Hepatic stellate cell (primary cell): ENCODE measurements around the gene CXCL3.

ENCODE experiments used
- DNase-seq: peaks from one replicate; pipeline ENCODE4 v3.0.0; 2011; ENCODE audit warnings: low spot score

Gene CXCL3

GRCh38 chr4:74055498-74055897 lies 17.0 kb upstream of the CXCL3 start:
- no peak for DNase-seq

DNA sequence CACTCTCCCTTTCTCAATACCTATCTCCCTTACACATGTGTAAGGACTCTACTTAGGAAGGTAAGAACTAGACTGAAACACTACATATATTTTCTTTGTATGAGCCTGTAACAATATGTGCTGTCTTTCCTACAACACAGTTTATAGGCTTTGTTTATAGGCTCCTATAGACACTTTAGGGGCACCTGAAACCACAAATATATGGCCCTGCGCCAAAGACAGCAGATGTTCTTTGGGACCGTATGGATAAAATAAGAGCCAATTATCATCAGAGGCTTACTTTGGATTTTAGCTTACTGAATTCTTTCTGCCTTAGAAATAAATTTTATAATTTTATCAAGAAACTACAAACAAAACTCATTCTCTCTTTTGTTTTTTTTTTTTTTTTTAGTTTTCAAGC lies 16.6 kb upstream of the CXCL3 start:
- DNase-seq: no peak

- no peak for DNase-seq
Measured at GRCh38 chr4:74054483-74055047, 16.1 kb upstream of the CXCL3 start.

DNA sequence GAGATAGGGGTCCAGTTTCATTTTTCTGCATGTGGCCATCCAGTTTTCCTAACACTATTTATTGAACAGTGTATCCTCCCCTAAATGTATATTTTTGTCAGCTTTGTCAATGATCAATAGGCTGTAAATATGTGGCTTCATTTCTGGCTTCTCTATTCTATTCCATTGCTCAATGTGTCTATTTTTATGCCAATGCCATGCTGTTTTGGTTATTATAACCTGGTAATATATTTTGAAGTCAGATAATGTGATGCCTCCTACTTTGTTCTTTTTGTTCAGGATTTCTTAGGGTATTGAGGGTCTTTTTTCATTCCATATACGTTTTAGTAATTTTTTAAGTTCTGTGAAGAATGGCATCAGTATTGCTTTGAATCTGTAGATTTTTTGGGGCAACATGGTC lies 8.7 kb upstream of the CXCL3 start:
- DNase-seq: no peak

GRCh38 chr4:74045772-74046171 lies 7.3 kb upstream of the CXCL3 start:
- DNase-seq: no peak

DNA sequence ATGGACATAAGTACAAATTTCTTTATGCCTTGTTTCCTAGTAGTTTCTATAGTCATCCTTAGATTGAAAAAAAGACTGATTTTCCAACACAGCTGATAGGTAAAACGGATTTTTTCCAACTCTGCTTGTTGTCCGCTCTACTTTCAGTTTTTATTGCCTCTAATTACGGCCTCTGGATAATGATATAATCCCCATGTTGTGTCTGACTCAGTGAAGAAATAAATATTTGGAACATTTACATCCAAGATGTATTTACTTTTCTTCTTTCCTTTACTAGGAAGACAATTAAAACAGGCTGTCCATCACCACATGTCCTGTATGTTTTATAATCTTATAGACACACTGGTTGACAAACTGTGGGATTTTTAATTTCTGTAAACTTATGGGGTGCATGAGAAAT lies 6.8 kb upstream of the CXCL3 start:
- no peak for DNase-seq

- DNase-seq: no peak
Measured at GRCh38 chr4:74044677-74045076, 6.2 kb upstream of the CXCL3 start.

DNA sequence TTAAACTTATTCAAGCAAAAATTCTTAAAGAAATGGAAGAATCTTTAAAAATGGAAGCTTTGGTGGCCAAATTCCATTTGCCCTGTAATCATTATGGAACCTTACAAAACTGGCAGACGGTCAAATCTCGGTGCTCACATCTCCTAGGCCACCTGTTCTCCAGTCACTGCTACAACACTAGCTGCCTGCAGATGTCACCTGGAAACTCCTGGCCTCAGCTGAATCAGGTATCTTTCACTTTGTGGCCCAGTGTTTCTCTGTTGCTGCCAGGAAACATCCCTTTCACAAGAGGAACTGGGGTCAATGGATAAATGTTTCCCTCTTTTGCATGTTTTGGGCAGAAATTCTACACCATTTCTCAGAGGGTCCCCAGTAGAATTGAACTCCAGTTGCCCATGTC lies 4.2 kb upstream of the CXCL3 start:
- DNase-seq: no peak

GRCh38 chr4:74041418-74041817 lies 2.9 kb upstream of the CXCL3 start:
- DNase-seq: no peak

DNA sequence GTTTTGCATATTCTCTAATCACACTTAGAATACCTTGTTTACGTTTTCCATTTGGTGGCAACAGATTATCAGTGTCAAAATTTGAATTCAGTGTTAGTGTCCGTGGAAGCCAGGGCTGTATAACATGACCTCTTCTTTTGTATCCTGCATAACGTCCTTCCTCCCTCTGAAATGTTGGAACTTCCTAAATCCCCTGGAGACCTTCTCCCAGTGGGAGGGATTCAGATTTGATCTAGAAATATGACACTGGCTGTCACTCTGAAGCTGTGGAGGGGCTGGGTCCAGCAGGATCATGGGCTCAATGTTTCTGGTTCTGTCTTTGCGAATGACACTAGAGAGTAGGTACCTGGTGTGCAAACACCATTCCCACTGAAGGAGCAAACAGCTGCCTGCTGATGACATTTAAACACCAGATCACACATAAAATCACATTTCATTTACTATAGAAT lies 850 bp upstream of the CXCL3 start:
- DNase-seq: no peak

GRCh38 chr4:74038086-74038424 lies 434 bp downstream of the CXCL3 start:
- DNase-seq: no peak

DNA sequence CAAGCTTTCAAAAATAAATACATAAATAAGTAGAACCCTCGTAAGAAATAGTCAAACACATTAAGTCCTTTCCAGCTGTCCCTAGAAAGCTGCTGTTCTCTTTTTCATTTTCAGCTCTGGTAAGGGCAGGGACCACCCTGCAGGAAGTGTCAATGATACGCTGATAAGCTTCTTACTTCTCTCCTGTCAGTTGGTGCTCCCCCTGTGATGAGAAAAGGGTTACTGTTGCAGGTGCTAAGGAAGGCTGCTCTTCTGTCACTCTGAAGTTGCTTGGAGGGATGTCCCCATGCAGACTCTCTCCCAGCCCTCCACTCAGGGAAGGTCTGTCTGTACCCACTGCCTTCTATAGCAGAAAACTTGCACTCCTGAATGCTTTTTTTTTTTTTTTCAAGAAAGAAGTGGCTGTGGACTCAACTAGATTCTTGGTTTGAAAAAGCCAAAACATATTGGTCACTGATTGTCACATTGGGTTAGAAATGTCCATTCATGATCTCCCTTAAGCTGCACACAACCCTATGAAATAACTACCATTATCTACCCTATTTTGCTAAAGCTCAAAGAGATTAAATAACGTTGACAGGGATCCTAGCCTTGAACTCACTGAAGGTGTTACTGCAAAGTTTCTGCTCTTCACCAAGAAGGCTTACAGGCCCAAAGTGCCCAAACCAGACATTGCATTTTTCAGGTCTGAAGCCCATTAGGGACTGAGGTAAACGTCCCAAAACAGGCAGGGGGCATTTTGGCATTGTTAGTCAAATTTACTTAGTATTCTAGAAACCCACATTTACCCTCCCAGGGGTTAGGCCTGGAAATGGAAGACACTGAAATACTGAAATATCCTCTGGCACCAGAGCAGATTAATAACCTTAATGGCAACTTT lies 1.2 kb downstream of the CXCL3 start:
- no peak for DNase-seq

GRCh38 chr4:74033739-74034138 lies 4.8 kb downstream of the CXCL3 start:
- peak; percentile 20 for DNase-seq

GRCh38 chr4:74032064-74032463 lies 6.4 kb downstream of the CXCL3 start:
- no peak for DNase-seq

- DNase-seq: no peak
Measured at GRCh38 chr4:74031576-74031975, 6.9 kb downstream of the CXCL3 start.

DNA sequence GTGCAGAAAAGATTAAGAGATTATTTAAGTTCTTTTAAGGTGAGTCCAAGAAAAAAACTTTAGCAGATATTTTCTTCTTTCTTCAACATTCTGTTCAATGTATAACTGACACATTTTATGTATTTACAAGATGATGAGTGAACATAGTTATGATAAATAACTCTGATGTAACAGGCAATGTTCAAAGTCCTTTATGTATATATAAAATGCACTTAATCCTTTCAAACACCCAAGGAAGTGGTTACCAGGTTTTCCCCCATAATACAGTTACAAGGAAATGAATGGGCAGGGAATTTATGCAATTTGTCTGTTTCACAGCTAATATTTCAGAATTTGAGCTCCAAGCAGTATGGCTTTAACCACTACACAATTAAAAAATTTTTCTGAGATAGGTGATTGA lies 8.2 kb downstream of the CXCL3 start:
- no peak for DNase-seq

DNA sequence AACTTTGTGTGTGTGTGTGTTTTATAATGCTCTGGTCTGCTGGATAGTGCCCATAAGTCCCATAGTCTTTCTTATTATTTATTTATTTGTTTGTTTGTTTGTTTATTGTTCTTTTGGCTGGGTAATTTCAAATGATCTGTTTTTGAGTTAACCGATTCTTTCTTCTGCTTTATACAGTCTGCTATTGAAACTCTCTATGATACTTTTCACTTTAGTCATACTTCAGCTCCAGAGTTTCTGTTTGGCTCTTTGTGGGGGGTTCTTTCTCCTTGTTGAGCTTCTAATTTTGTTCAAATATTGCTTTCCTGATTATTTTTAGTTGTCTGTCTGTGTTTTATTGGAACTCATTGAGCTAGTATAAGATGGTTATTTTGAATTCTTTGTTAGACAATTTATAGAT lies 10.0 kb downstream of the CXCL3 start:
- no peak for DNase-seq

DNA sequence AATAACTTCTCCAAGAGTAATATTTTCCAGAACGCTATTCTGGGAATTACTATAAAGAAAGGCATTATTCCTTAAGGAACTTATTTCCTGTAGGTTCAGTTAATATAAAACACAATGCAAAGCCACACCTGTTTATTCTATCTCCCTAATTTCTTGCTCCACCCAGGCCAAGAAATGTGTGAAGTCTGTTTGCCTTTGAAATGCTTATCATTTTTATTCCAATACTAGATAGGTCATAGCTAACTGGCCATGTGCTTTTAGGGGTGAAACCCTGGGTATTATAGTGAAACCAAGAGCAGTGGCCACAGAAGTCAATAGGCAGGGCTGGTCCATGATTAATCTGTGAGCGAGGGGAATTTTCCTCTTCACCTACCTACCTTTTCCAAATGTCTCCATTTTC lies 14.8 kb downstream of the CXCL3 start:
- DNase-seq: no peak

GRCh38 chr4:74021601-74022000 lies 16.9 kb downstream of the CXCL3 start:
- no peak for DNase-seq

DNA sequence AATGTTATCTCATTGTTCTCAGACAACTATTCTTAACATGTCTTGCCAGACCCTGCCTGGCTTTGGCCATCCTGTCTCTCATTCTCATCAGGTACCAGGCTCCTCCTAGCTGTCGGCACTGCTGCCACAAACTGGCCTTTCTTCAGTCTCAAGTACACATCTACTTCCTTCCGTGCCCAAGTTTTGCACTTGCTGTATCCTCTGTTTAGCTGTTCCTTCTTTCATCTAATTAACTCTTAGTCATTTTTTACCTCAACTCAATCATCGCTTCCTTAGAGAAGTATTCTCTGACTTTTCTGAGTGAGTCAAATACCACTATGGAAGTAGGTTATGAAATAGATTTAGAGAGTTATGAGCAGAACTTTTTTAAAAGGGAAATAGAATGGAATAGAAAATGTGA lies 19.7 kb downstream of the CXCL3 start:
- no peak for DNase-seq

GRCh38 chr4:74018116-74018515 lies 20.4 kb downstream of the CXCL3 start:
- no peak for DNase-seq

DNA sequence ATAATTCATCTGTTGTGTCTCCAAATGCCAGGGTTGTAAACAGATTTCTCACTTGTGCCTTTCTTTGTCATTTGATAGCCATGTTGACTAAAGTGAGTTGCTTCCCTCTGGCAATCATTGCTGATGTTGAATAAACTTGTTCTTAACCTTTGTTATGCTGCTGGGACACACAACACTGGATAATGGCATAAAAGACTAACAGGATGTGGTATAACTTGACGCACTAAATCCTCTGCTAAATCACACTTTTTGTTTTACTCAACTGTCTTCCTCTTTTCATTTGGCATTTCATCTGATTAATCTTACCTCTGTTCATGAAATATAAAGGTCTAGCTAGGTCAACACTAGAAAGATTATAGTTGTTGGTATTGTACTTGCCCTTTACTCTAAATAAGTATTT lies 22.4 kb downstream of the CXCL3 start:
- no peak for DNase-seq

DNA sequence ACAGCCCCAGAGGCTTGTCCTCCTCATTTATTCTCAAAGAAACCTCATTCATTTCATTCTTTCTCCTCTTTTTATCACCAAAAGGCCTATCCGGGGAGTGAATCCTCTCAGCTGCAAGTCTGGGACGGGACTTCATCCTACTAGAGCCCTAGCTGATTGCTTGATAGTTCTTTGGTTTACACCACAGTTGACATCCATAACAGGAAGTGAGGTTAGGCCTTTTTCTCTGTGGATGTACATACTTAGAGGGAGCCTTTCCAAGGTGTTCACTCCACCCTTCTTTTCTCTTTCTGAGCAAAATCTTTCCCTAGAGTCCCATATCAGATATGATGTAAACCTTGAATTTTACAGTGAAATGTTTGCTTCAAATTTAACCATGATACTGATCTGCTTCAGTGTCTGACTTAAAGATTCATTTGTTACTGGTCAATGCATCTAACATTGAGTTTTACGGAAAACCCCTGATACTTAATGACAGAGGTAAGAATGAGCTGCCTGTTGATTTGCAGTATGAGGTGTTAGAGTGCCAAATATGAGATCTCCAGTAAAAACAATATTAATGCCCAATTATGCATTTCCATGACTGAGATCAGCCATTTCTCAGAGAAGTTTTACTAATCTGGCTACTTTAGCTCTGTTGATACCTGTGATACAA lies 23.2 kb downstream of the CXCL3 start:
- no peak for DNase-seq
